ENCODE measurements around the gene COG4.
"Not testable (repeated sequence)": the region's sequence is repeated elsewhere in the genome, so short reads cannot be mapped to it uniquely, and the experiment has no call there.

The COG4 gene

DNA sequence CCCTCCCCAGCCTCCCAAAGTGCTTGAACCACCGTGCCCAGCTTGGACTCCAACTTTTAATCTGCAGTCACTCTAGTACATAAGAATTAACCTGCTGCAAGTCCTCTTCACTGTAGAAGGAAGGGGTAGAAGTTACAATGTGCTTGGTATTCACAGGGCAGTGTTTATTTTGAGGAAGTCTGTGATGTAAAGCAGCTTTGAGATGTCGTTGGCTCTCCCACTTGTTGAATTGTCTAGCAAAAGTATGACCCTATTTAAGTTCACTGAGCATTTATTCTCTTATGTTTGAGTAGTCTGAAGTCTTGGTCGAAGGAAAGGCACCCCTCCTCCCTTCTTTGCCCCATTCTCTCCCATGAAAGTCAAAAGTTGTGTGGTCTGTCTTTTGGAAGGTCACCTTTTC is 28.4 kb upstream of the COG4 start:
- H3K27ac ChIP-seq = no peak overlapping the region
- TF ChIP-seq, protein P1, sequence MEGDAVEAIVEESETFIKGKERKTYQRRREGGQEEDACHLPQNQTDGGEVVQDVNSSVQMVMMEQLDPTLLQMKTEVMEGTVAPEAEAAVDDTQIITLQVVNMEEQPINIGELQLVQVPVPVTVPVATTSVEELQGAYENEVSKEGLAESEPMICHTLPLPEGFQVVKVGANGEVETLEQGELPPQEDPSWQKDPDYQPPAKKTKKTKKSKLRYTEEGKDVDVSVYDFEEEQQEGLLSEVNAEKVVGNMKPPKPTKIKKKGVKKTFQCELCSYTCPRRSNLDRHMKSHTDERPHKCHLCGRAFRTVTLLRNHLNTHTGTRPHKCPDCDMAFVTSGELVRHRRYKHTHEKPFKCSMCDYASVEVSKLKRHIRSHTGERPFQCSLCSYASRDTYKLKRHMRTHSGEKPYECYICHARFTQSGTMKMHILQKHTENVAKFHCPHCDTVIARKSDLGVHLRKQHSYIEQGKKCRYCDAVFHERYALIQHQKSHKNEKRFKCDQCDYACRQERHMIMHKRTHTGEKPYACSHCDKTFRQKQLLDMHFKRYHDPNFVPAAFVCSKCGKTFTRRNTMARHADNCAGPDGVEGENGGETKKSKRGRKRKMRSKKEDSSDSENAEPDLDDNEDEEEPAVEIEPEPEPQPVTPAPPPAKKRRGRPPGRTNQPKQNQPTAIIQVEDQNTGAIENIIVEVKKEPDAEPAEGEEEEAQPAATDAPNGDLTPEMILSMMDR (conservative IDR thresholded peaks at IDR 0.05) = no peak
- TF ChIP-seq ZFX (IDR thresholded peaks at IDR 0.05) = no peak

DNA sequence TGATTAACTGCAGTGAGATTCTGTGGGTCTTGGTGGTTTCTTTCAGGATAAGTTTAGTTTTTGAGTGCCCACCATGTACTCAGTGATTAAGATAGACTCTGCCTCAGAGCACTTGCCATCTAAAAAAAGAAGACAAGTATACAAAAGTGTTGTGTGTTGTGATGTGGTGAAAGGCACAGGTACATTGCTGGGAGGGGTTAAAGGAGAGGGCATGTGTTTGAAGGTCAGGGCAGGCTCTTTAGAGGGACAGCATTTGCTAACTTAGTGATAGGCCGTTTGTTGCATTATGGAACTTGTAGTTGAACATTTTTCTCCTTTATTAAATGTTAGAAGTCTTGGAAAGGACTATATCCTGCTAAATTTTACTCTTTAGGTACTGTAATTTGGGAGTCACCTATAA is 26.7 kb upstream of the COG4 start:
- no peak overlapping the region for H3K27ac ChIP-seq
- TF ChIP-seq ZFX (IDR thresholded peaks at IDR 0.05) = no peak
- TF ChIP-seq, protein P1 (conservative IDR thresholded peaks at IDR 0.05) = no peak

DNA sequence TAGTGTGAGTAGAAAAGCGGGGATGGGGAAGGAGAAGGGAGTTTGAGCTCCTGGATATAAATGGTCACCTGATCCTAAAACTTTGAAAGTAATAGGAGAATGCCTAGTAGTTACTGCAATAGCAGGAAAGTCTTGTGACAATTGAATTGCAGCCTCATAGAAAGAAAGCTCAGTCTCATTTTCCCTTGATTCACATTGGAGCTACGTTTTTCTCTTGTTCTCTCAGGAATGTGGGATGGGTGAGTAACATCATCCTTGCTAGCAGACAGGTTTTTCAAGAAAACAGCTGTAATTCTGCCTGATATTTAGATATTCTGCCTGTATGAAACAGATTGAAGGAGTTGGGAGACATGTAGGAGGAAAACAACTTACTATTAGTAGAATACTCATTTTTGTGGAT is 25.6 kb upstream of the COG4 start:
- TF ChIP-seq ZFX (IDR thresholded peaks at IDR 0.05) = no peak
- TF ChIP-seq, protein P1 (conservative IDR thresholded peaks at IDR 0.05) = no peak
- no peak overlapping the region for H3K27ac ChIP-seq

DNA sequence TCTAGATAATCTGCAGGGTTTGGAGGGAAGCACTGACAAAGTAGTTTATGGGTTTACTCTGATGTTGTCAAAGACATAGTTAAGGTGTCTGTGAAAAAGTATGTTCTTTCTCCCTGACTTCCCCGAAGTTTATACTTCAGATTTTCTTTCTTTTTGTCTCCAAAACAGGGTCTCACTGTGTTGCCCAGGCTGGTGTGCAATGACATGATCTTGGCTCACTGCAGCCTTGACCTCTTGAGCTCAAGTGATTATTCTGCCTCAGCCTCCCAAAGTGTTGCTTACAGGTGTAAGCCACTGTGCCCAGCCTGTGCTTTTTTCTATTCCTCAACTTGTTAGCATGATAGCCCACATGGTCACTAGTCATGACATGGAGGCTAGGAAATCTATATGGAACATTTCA is 21.2 kb upstream of the COG4 start:
- TF ChIP-seq, protein P1 (conservative IDR thresholded peaks at IDR 0.05) = no peak
- no peak for TF ChIP-seq ZFX (IDR thresholded peaks at IDR 0.05)
- no peak overlapping the region for H3K27ac ChIP-seq

DNA sequence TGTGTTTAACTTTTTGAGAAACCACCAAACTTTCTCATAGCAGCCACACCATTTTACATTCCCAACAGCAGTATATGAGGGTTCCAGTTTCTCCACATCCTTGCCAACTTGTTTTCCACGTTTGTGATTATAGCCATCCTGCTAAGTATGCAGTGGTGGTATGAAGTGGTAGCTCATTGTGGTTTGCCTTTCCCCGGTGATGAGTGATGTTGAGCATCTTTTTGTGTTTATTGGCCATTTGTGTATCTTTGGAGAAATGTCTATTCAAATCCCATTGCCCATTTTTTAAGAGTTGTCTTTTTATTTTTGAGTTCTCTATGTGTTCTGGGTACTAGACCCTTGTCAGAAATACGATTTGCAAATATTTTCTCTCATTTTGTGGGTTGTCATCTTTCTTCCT is 17.6 kb upstream of the COG4 start:
- H3K27ac ChIP-seq = no peak overlapping the region
- no peak for TF ChIP-seq ZFX (IDR thresholded peaks at IDR 0.05)
- TF ChIP-seq, protein P1 (conservative IDR thresholded peaks at IDR 0.05) = no peak

DNA sequence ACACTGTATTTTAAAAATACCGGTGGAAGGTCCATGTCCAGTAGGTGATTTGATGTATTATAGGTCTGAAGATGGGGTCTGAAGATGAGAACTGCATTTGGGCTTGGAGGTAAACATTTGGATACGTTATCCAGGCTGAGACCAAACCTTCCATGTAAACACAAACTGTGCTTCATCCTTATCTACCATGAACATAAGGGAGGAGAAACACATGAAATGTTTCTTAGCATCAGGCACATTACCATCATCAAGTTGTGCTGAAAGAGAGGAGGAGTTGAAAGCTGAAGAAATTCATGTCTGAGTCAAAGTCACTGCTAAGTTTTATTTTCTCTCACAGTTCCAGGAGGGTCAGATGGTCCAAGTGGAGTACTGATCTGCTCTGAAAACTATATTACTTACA is 11.6 kb upstream of the COG4 start:
- no peak for TF ChIP-seq ZFX (IDR thresholded peaks at IDR 0.05)
- TF ChIP-seq, protein P1 (conservative IDR thresholded peaks at IDR 0.05) = no peak
- no peak overlapping the region for H3K27ac ChIP-seq

DNA sequence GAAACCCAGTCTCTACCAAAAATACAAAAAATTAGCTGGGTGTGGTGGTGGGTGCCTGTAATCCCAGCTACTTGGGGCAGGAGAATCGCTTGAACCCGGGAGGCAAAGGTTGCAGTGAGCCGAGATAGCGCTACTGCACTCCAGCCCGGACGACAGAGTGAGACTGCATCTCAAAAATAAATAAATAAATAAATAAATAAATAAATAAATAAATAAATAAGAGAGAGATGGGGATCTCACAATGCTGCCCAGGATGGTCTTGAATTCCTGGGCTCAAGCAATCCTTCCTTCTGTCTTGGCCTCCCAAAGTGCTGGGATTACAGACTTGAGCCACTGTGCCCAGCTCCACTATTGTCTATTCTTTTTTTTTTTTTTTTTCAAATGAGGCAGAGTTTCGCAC is 6.6 kb upstream of the COG4 start:
- not testable (repeated sequence) for H3K27ac ChIP-seq

DNA sequence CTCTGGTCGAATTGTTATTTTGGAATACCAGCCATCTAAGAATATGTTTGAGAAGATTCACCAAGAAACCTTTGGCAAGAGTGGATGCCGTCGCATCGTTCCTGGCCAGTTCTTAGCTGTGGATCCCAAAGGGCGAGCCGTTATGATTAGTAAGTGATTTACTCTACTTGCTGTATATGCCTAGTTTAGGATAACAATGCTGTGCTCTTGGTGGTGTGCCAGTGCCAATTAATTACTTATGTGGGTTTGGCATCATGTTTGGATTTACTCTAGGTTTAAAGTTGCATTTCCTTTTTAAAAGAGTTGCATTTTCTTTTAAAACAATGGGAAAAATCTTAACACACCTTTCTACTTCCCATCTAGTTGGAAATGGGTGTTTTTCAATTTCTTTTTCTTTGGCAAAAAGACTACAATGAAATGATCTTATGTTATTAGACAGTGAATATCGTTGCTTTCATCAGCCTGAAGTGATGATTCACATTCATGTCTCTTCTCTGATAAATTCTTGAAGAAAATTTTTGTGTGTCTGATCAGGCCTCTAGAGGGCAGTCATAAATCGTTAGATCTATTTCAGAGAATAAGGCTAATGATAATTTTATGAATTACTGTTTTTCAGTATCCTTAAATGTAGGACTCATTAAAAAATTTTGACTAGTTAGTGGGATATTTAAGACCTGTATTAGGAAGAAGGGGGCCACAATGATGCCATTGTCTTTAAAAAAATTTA is 5.9 kb upstream of the COG4 start:
- no peak overlapping the region for H3K27ac ChIP-seq
- TF ChIP-seq, protein P1 (conservative IDR thresholded peaks at IDR 0.05) = peak; percentile 76
- no peak for TF ChIP-seq ZFX (IDR thresholded peaks at IDR 0.05)

All from C4-2B (cell line).